ENCODE measurements around the gene C16orf92.

- TF ChIP-seq CTCF (conservative IDR thresholded peaks at IDR 0.05) = no peak
- TF ChIP-seq EZH2 (IDR thresholded peaks at IDR 0.05; ENCODE audit: low read depth) = no peak
Measured at GRCh38 chr16:30031477-30031918, 8.5 kb downstream of the C16orf92 start.
